A549 (cell line): ENCODE measurements around the gene ATOX1.
"Not testable (repeated sequence)": the region's sequence is repeated elsewhere in the genome, so short reads cannot be mapped to it uniquely, and the experiment has no call there.

Experiments
- MAZ ChIP-seq: fragments of 150-350 bp; IDR thresholded peaks from 2 replicates; pipeline ENCODE4 v1.6.1; 2014; ENCODE audit warnings: antibody characterized with exemption, low read depth, low read length, borderline replicate concordance
- SMC3 ChIP-seq: fragments of >200 bp; sonication (Bioruptor Twin); formaldehyde crosslinking; IDR thresholded peaks from 3 replicates; pipeline ENCODE4 v1.6.1; 2018; ENCODE audit warnings: inconsistent platforms

- TF ChIP-seq SMC3, MAZ: not testable (repeated sequence)
These were observed 28.8 kb downstream of the ATOX1 start for GRCh38 chr5:151729597-151729996.
